Gastroesophageal sphincter (tissue), 3 donors: ENCODE results near the gene ZC3H8.

Experiments
- POLR2A ChIP-seq, 2 donors: fragments of 450-650 bp; IDR thresholded peaks; one replicate each; pipeline ENCODE4 v1.6.1; 2017; ENCODE audit warnings: antibody characterized with exemption in 2 of 2, mild to moderate bottlenecking in 2 of 2, moderate library complexity in 1 of 2
- TF ChIP-seq, protein P1 (sequence below), 4 experiments: fragments of 200-600 bp in 2 of 4; fragments of 450-650 bp in 2 of 4; sonication (generic) in 1 of 4; IDR thresholded peaks; one replicate each; pipeline ENCODE4 v1.5.1; 2017 to 2019; ENCODE audit warnings: antibody characterized with exemption in 4 of 4, mild to moderate bottlenecking in 2 of 4, moderate library complexity in 2 of 4

GRCh38 chr2:112195167-112195766 lies 59.6 kb downstream of the ZC3H8 start:
- TF ChIP-seq, protein P1, sequence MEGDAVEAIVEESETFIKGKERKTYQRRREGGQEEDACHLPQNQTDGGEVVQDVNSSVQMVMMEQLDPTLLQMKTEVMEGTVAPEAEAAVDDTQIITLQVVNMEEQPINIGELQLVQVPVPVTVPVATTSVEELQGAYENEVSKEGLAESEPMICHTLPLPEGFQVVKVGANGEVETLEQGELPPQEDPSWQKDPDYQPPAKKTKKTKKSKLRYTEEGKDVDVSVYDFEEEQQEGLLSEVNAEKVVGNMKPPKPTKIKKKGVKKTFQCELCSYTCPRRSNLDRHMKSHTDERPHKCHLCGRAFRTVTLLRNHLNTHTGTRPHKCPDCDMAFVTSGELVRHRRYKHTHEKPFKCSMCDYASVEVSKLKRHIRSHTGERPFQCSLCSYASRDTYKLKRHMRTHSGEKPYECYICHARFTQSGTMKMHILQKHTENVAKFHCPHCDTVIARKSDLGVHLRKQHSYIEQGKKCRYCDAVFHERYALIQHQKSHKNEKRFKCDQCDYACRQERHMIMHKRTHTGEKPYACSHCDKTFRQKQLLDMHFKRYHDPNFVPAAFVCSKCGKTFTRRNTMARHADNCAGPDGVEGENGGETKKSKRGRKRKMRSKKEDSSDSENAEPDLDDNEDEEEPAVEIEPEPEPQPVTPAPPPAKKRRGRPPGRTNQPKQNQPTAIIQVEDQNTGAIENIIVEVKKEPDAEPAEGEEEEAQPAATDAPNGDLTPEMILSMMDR (IDR thresholded peaks at IDR 0.05) = no peak
- TF ChIP-seq POLR2A (IDR thresholded peaks at IDR 0.05) = no peak
